H1 (cell line): ENCODE measurements around the gene SEMA4C. TPM values are rescaled to one million over a fixed set of nuclear protein-coding genes. Genes with fewer than 3 reads are reported as not detected.

ENCODE experiments used
- CTCF ChIA-PET: fragments of 300-600 bp; sonication (Branson Sonifier 250); formaldehyde crosslinking; loops from one replicate; lab custom pipeline; 2021; ENCODE audit not compliant: partially characterized antibody; lab: Charles Lee
- POLR2A ChIA-PET: fragments of 300-600 bp; sonication (Branson Sonifier 250); formaldehyde crosslinking; loops from one replicate; lab custom pipeline; 2021; ENCODE audit warnings: inconsistent platforms; ENCODE audit not compliant: partially characterized antibody; lab: Charles Lee
- DNase-seq, 2 experiments: peaks; one replicate each; pipeline versions ENCODE4 v3.0.0 to v3.0.0-alpha.2; 2010 to 2022; ENCODE audit warnings: low spot score in 2 of 2, low read depth in 1 of 2, mixed read lengths in 1 of 2
- FAIRE-seq: peaks from 2 replicates; lab custom pipeline; 2011; peaks lifted over from hg19 to GRCh38; lab: Jason Lieb, UNC
- H2AFZ ChIP-seq: 2 replicates; pipeline ENCODE4 v1.8.1; 2012; ENCODE audit warnings: low read length, inconsistent platforms
- H2AK5ac ChIP-seq: 2 replicates; pipeline ENCODE4 v1.6.1; 2013; ENCODE audit warnings: low read depth, low read length
- H2BK120ac ChIP-seq: replicated peaks from 2 replicates; pipeline ENCODE3; 2013; ENCODE audit warnings: low read depth, low read length, inconsistent platforms
- H2BK12ac ChIP-seq: 2 replicates; pipeline ENCODE4 v1.6.1; 2013; ENCODE audit warnings: low read depth, low read length
- H2BK15ac ChIP-seq: 2 replicates; pipeline ENCODE4 v1.6.1; 2013; ENCODE audit warnings: low read length
- H2BK20ac ChIP-seq: 2 replicates; pipeline ENCODE4 v1.6.1; 2013; ENCODE audit warnings: low read length
- H2BK5ac ChIP-seq: 2 replicates; pipeline ENCODE4 v1.6.1; 2013; ENCODE audit warnings: low read depth, low read length
- H3K14ac ChIP-seq: 2 replicates; pipeline ENCODE4 v1.6.1; 2013; ENCODE audit warnings: inconsistent platforms; ENCODE audit not compliant: insufficient read length
- H3K18ac ChIP-seq: 2 replicates; pipeline ENCODE4 v1.6.1; 2013; ENCODE audit warnings: low read length; ENCODE audit errors: extremely low read depth
- H3K23ac ChIP-seq: 2 replicates; pipeline ENCODE4 v1.6.1; 2013; ENCODE audit warnings: inconsistent platforms; ENCODE audit not compliant: insufficient read length
- H3K23me2 ChIP-seq: 2 replicates; pipeline ENCODE4 v1.6.1; 2013; ENCODE audit warnings: low read depth, low read length
- H3K27ac ChIP-seq: 2 replicates; pipeline ENCODE4 v1.6.1; 2011; ENCODE audit warnings: low read depth, low read length, inconsistent platforms
- H3K27me3 ChIP-seq, 4 experiments: replicated peaks in 1 of 4; 1 replicate in 1 of 4; 2 replicates in 3 of 4; pipeline versions ENCODE4 v1.6.1 to v1.8.1; 2011 to 2013; ENCODE audit warnings: low read length in 3 of 4, mild to moderate bottlenecking in 3 of 4, inconsistent platforms in 2 of 4, mixed read lengths in 2 of 4, moderate library complexity in 1 of 4; ENCODE audit not compliant: control insufficient read depth in 3 of 4, insufficient read depth in 3 of 4; ENCODE audit errors: extremely low read depth in 1 of 4
- H3K36me3 ChIP-seq, 4 experiments: 2 replicates each; pipeline versions ENCODE4 v1.6.1 to v1.8.1; 2011 to 2013; ENCODE audit warnings: mild to moderate bottlenecking in 4 of 4, low read length in 3 of 4, moderate library complexity in 2 of 4, control low read depth in 1 of 4, inconsistent platforms in 1 of 4; ENCODE audit not compliant: insufficient read depth in 4 of 4, control insufficient read depth in 2 of 4
- H3K4ac ChIP-seq: replicated peaks from 2 replicates; pipeline ENCODE3; 2013; ENCODE audit warnings: low read length, low read depth, mixed read lengths, inconsistent platforms; ENCODE audit not compliant: insufficient read length
- H3K4me1 ChIP-seq, 4 experiments: replicated peaks in 1 of 4; 1 replicate in 1 of 4; 2 replicates in 3 of 4; pipeline versions ENCODE4 v1.6.1 to v1.8.1; 2011 to 2013; ENCODE audit warnings: low read length in 3 of 4, inconsistent platforms in 2 of 4, mixed read lengths in 1 of 4; ENCODE audit not compliant: insufficient read depth in 4 of 4, control insufficient read depth in 3 of 4
- H3K4me2 ChIP-seq, 2 experiments: 2 replicates each; pipeline versions ENCODE4 v1.6.1 to v1.8.1; 2011 to 2013; ENCODE audit warnings: low read depth in 2 of 2, low read length in 2 of 2, control low read depth in 1 of 2, inconsistent platforms in 1 of 2, mild to moderate bottlenecking in 1 of 2; ENCODE audit not compliant: insufficient read depth in 1 of 2
- H3K4me3 ChIP-seq, 4 experiments: fragments of 200-600, 300-600 bp in 1 of 4; sonication (generic), shearing (Covaris generic), sonication (Bioruptor Twin) in 1 of 4; 2 replicates each; pipeline versions ENCODE4 v1.5.1 to v1.8.1; 2011 to 2016; ENCODE audit warnings: low read length in 4 of 4, low read depth in 3 of 4, control low read depth in 2 of 4, inconsistent platforms in 2 of 4, mild to moderate bottlenecking in 2 of 4, mixed read lengths in 1 of 4, moderate library complexity in 1 of 4; ENCODE audit not compliant: insufficient read depth in 2 of 4; ENCODE audit errors: extremely low read depth in 1 of 4
- H3K56ac ChIP-seq: replicated peaks from 2 replicates; pipeline ENCODE3; 2013; ENCODE audit warnings: low read depth, mild to moderate bottlenecking, mixed read lengths, low read length, inconsistent platforms; ENCODE audit not compliant: insufficient read length
- H3K79me1 ChIP-seq: 2 replicates; pipeline ENCODE4 v1.6.1; 2013; ENCODE audit warnings: low read depth, low read length, control low read depth
- H3K79me2 ChIP-seq, 2 experiments: 2 replicates each; pipeline versions ENCODE4 v1.6.1 to v1.8.1; 2012 to 2013; ENCODE audit warnings: low read length in 2 of 2, mild to moderate bottlenecking in 2 of 2, inconsistent platforms in 1 of 2; ENCODE audit not compliant: insufficient read depth in 2 of 2, control insufficient read depth in 1 of 2
- H3K9ac ChIP-seq, 4 experiments: replicated peaks in 1 of 4; 1 replicate in 1 of 4; 2 replicates in 3 of 4; pipeline versions ENCODE4 v1.6.1 to v1.8.1; 2011 to 2013; ENCODE audit warnings: low read depth in 3 of 4, low read length in 3 of 4, control low read depth in 2 of 4, mild to moderate bottlenecking in 2 of 4, moderate library complexity in 2 of 4, inconsistent platforms in 1 of 4; ENCODE audit errors: extremely low read depth in 1 of 4
- H3K9me3 ChIP-seq, 2 experiments: 2 replicates each; pipeline versions ENCODE4 v1.6.1 to v1.8.1; 2012 to 2013; ENCODE audit warnings: mild to moderate bottlenecking in 2 of 2, moderate library complexity in 2 of 2, control low read depth in 1 of 2, inconsistent platforms in 1 of 2, low read depth in 1 of 2, low read length in 1 of 2, mixed read lengths in 1 of 2; ENCODE audit not compliant: insufficient read depth in 2 of 2
- H4K20me1 ChIP-seq, 2 experiments: replicated peaks in 1 of 2; 2 replicates each; pipeline versions ENCODE3 to v1.8.1; 2011 to 2013; ENCODE audit warnings: inconsistent platforms in 2 of 2, low read length in 2 of 2, mild to moderate bottlenecking in 1 of 2; ENCODE audit not compliant: insufficient read depth in 2 of 2, control insufficient read depth in 1 of 2
- H4K5ac ChIP-seq: 2 replicates; pipeline ENCODE4 v1.6.1; 2013; ENCODE audit warnings: low read length, low read depth, mixed read lengths, inconsistent platforms; ENCODE audit not compliant: insufficient read length
- H4K8ac ChIP-seq: 2 replicates; pipeline ENCODE4 v1.8.0; 2013; ENCODE audit warnings: mild to moderate bottlenecking, moderate library complexity, low read length, inconsistent platforms; ENCODE audit not compliant: insufficient read depth; ENCODE audit errors: extremely low read depth
- H4K91ac ChIP-seq: replicated peaks from 2 replicates; pipeline ENCODE3; 2013; ENCODE audit warnings: low read length, mixed read lengths, inconsistent platforms; ENCODE audit not compliant: insufficient read length
- CTBP2 ChIP-seq: IDR thresholded peaks from 2 replicates; pipeline ENCODE4 v1.7.0; 2011; ENCODE audit warnings: borderline replicate concordance, mild to moderate bottlenecking, moderate library complexity, mixed read lengths, low read length; ENCODE audit not compliant: insufficient read depth, insufficient read length
- EP300 ChIP-seq, 2 experiments: IDR thresholded peaks; 1 replicate in 1 of 2; 2 replicates in 1 of 2; pipeline ENCODE4 v1.6.1; 2011 to 2012; ENCODE audit warnings: low read depth in 2 of 2, low read length in 2 of 2, mild to moderate bottlenecking in 2 of 2, borderline replicate concordance in 1 of 2, inconsistent platforms in 1 of 2, moderate library complexity in 1 of 2
- JUN ChIP-seq: IDR thresholded peaks from 2 replicates; pipeline ENCODE4 v1.6.1; 2011; ENCODE audit warnings: low read depth, mild to moderate bottlenecking, improper control_type of control experiment, low read length
- POLR2AphosphoS5 ChIP-seq: IDR thresholded peaks from 2 replicates; pipeline ENCODE4 v1.6.1; 2011; ENCODE audit warnings: low read depth, low read length
- SAP30 ChIP-seq: fragments of 300-600 bp; sonication (generic); IDR thresholded peaks from 2 replicates; pipeline ENCODE4 v1.7.1; 2012; ENCODE audit warnings: low read length, moderate library complexity, mild to moderate bottlenecking, inconsistent platforms; ENCODE audit not compliant: insufficient read depth, insufficient replicate concordance
- SIX5 ChIP-seq: IDR thresholded peaks from 2 replicates; pipeline ENCODE4 v1.6.1; 2011; ENCODE audit warnings: mild to moderate bottlenecking, low read depth, low read length
- TAF7 ChIP-seq: optimal IDR thresholded peaks from 2 replicates; pipeline ENCODE3; 2011; ENCODE audit warnings: low read depth, mild to moderate bottlenecking, inconsistent platforms, low read length, moderate library complexity, borderline replicate concordance
- TBP ChIP-seq: IDR thresholded peaks from 2 replicates; pipeline ENCODE4 v1.6.1; 2011; ENCODE audit warnings: low read depth, low read length, improper control_type of control experiment
- TCF12 ChIP-seq: IDR thresholded peaks from 2 replicates; pipeline ENCODE4 v1.6.1; 2011; ENCODE audit warnings: low read depth, mild to moderate bottlenecking, low read length
- TEAD4 ChIP-seq: IDR thresholded peaks from 2 replicates; pipeline ENCODE4 v1.6.1; 2012; ENCODE audit warnings: low read depth, low read length, inconsistent platforms, mixed read lengths
- WGBS, 2 experiments: shearing (Covaris generic) in 1 of 2; methylation state at CpG; one replicate each; pipeline versions ENCODE4 v1.1.6 to v1.1.7; 2013 to 2015; ENCODE audit warnings: low lambda C conversion rate in 2 of 2, mixed read lengths in 2 of 2, inconsistent platforms in 1 of 2, low coverage in 1 of 2, missing lambda C conversion rate in 1 of 2; ENCODE audit not compliant: insufficient replicate concordance in 2 of 2, insufficient coverage in 1 of 2, insufficient read length in 1 of 2; ENCODE audit errors: extremely low coverage in 1 of 2, missing lambda C conversion rate in 1 of 2; 5-methylcytosine and 5-hydroxymethylcytosine counted together
- polyA plus RNA-seq, 7 experiments: library from polyadenylated mRNA; depleted of rRNA in 3 of 7; stranded (reverse) in 5 of 7; unstranded in 2 of 7; fragments of >200 nt in 5 of 7; fragments of 200-250 nt in 2 of 7; gene quantifications; 1 replicate in 5 of 7; 2 replicates in 1 of 7; 4 replicates in 1 of 7; pipeline versions ENCODE4 v1.2.1 to v1.2.3, GENCODE V29; 2011 to 2013; ENCODE audit warnings: missing spikeins in 2 of 7, mixed read lengths in 2 of 7
- total RNA-seq: library from RNA; stranded (reverse); fragmentation: NEBNext Ultra II Directional; extraction: Animal tissue kit (Norgen Biotek cat#: 25700); gene quantifications from 2 replicates; pipeline ENCODE4 v1.2.1, GENCODE V29; 2021

SEMA4C gene
- total and polyA plus RNA-seq, 2 of the 8 experiments (the other 6 are each of a cell fraction or from before 2014, with no cell fraction given), result 47.5 to 67.3 TPM

- H4K8ac ChIP-seq, result 0 out of 2 replicates have a peak overlapping the region, but pooled peaks have one; percentile 18
- no peak overlapping the region for H3K27ac ChIP-seq
- H3K4ac ChIP-seq, result no peak overlapping the region
- no peak overlapping the region for H4K5ac ChIP-seq
- CTCF ChIA-PET, result interaction anchor here (1.1 to 4.9 kb wide), 4 partner anchors 18 to 112 kb away, joined by 3 to 22 read pairs (median 6); partner anchors contain the start of gene ANKRD39
- H3K9ac ChIP-seq, result no peak overlapping the region
- H3K79me1 ChIP-seq, result peaks cover 5% of the 10 kb centered on the region; the same call in 1 of the 2 replicates
- POLR2A ChIA-PET, result interaction anchor here (1.4 to 3.3 kb wide), 6 partner anchors 9 to 32 kb away, joined by 3 to 16 read pairs (median 4); partner anchors contain the start of gene ANKRD39
- H2BK15ac ChIP-seq, result no peak overlapping the region
- H3K79me2 ChIP-seq, result no peaks in the 10 kb centered on the region
- H3K9me3 ChIP-seq, result no peaks in the 10 kb centered on the region
- peaks cover 3 to 6% of the 10 kb centered on the region in 2 experiments for H4K20me1 ChIP-seq
- peaks cover 0 to 17% (median 2%) of the 10 kb centered on the region in 4 experiments; a peak in 6 of 8 replicates for H3K36me3 ChIP-seq
- H2BK120ac ChIP-seq, result no peak overlapping the region
- 0 out of 2 replicates have a peak overlapping the region, but pooled peaks have one; percentile 13 for H2AK5ac ChIP-seq
- H4K91ac ChIP-seq, result no peak overlapping the region
- no peak overlapping the region for H3K4me3 ChIP-seq
- peaks cover 0 to 3% (median 0%) of the 10 kb centered on the region in 4 experiments; a peak in 2 of 7 replicates for H3K4me1 ChIP-seq
- no peak overlapping the region for H3K4me2 ChIP-seq
- no peak overlapping the region for H3K14ac ChIP-seq
- no peak overlapping the region for H2BK20ac ChIP-seq
- WGBS, 2 experiments, result 92% methylated on average over 21 of the region's 23 CpGs; no CpG with 5 or more reads in 1 of the 2 experiments
- FAIRE-seq (no peak), DNase-seq (peak in 1 of 2 experiments; percentile 45)
- no peaks in the 10 kb centered on the region for H3K27me3 ChIP-seq
- H3K56ac ChIP-seq, result no peak overlapping the region
- H3K23ac ChIP-seq, result no peak overlapping the region
- H2BK5ac ChIP-seq, result 0 out of 2 replicates have a peak overlapping the region, but pooled peaks have one; percentile 39
- H3K23me2 ChIP-seq, result no peaks in the 10 kb centered on the region
- no peak overlapping the region; the same call in 1 of the 2 replicates for H3K18ac ChIP-seq
- H2AFZ ChIP-seq, result no peak overlapping the region
- no peak overlapping the region for H2BK12ac ChIP-seq
- TF ChIP-seq TCF12 (no peak), TBP (no peak), POLR2AphosphoS5 (no peak; the same call in 1 of the 2 replicates), SAP30 (no peak), TAF7 (no peak), CTBP2 (no peak), TEAD4 (no peak), JUN (no peak), EP300 (IDR thresholded peaks at IDR 0.05; ENCODE audit: borderline replicate concordance in 1 of 2, low read depth in 2 of 2, low read length in 2 of 2) (no peak), SIX5 (no peak)
Observed at GRCh38 chr2:96838345-96839292, 31.3 kb downstream of the SEMA4C start.
